ACC112 (cell line): ENCODE measurements around the gene NUP98.

ENCODE experiments used
- H2AFZ ChIP-seq: fragments of 200-600 bp; sonication (generic); one replicate; pipeline ENCODE4 v1.6.0; 2017; ENCODE audit warnings: antibody characterized with exemption, low read length; ENCODE audit not compliant: unreplicated experiment
- H3K27ac ChIP-seq: fragments of 200-600 bp; sonication (generic); 2 replicates; pipeline ENCODE4 v1.5.1; 2014; ENCODE audit warnings: low read depth, mild to moderate bottlenecking, antibody characterized with exemption, low read length, moderate library complexity
- H3K27me3 ChIP-seq: fragments of 200-600 bp; sonication (generic); 2 replicates; pipeline ENCODE4 v1.6.1; 2014; ENCODE audit warnings: mild to moderate bottlenecking, antibody characterized with exemption, low read length, moderate library complexity, mixed read lengths; ENCODE audit not compliant: insufficient read depth
- H3K36me3 ChIP-seq: fragments of 200-600 bp; sonication (generic); 2 replicates; pipeline ENCODE4 v1.6.1; 2016; ENCODE audit warnings: mild to moderate bottlenecking, antibody characterized with exemption, low read length, moderate library complexity, mixed read lengths; ENCODE audit not compliant: insufficient read depth
- H3K4me1 ChIP-seq: fragments of 200-600 bp; sonication (generic); one replicate; pipeline ENCODE4 v1.6.1; 2016; ENCODE audit warnings: low read length, mixed read lengths; ENCODE audit not compliant: insufficient read depth, unreplicated experiment, control insufficient read depth
- H3K4me3 ChIP-seq: fragments of 200-600 bp; sonication (generic); 2 replicates; pipeline ENCODE4 v1.5.1; 2014; ENCODE audit warnings: mild to moderate bottlenecking, low read depth, low read length
- H3K79me2 ChIP-seq: fragments of 200-600 bp; sonication (generic); one replicate; pipeline ENCODE4 v1.6.0; 2016; ENCODE audit warnings: low read length; ENCODE audit not compliant: control insufficient read depth, unreplicated experiment, insufficient read depth

NUP98 gene

GRCh38 chr11:3626250-3626960, 170.9 kb downstream of the NUP98 start:
- Histone ChIP-seq H3K36me3 (no peaks in the 10 kb centered on the region), H3K79me2 (no peaks in the 10 kb centered on the region), H3K4me3 (no peak overlapping the region), H3K4me1 (no peaks in the 10 kb centered on the region), H3K27me3 (0 out of 2 replicates have a peak, but pooled peaks cover 6% of the 10 kb centered on the region), H3K27ac (no peak overlapping the region), H2AFZ (no peak overlapping the region)
